Breast epithelium (tissue), 4 donors: Measurements from ENCODE around the gene MCM3. TPM values are rescaled to one million over a fixed set of nuclear protein-coding genes. Genes with fewer than 3 reads are reported as not detected.

Experiments
- DNase-seq, 2 donors: peaks; one replicate each; pipeline ENCODE4 v3.0.0-alpha.2; 2019; ENCODE audit warnings: low spot score in 2 of 2
- H3K27ac ChIP-seq, 2 donors: fragments of 200-600 bp; sonication (generic) in 1 of 2; one replicate each; pipeline ENCODE4 v1.5.1; 2016 to 2019; ENCODE audit warnings: mild to moderate bottlenecking in 1 of 2
- H3K27me3 ChIP-seq, 2 donors: fragments of 200-600 bp; sonication (generic) in 1 of 2; one replicate each; pipeline versions ENCODE4 v1.5.1 to v1.6.0; 2017 to 2019; ENCODE audit warnings: control low read depth in 1 of 2, mild to moderate bottlenecking in 1 of 2
- H3K36me3 ChIP-seq: fragments of 200-600 bp; one replicate; pipeline ENCODE4 v1.5.1; 2019
- H3K4me1 ChIP-seq, 2 donors: fragments of 200-600 bp; sonication (generic); one replicate each; pipeline ENCODE4 v1.5.1; 2016 to 2019; ENCODE audit warnings: control low read depth in 1 of 2
- H3K4me3 ChIP-seq, 3 donors: fragments of 200-600 bp; sonication (generic); 1 replicate in 2 of 3; 2 replicates in 1 of 3; pipeline ENCODE4 v1.5.1; 2016 to 2019; ENCODE audit warnings: mild to moderate bottlenecking in 3 of 3, moderate library complexity in 2 of 3
- H3K9me3 ChIP-seq, 2 donors: fragments of 200-600 bp; sonication (generic) in 1 of 2; one replicate each; pipeline ENCODE4 v1.5.1; 2016 to 2019; ENCODE audit warnings: control low read depth in 1 of 2
- CTCF ChIP-seq, 3 donors: fragments of 450-650 bp; IDR thresholded peaks; one replicate each; pipeline ENCODE4 v1.5.1; 2016 to 2017; ENCODE audit warnings: antibody characterized with exemption in 3 of 3, mild to moderate bottlenecking in 3 of 3, moderate library complexity in 3 of 3
- POLR2A ChIP-seq: fragments of 450-650 bp; IDR thresholded peaks from one replicate; pipeline ENCODE4 v1.6.1; 2016; ENCODE audit warnings: antibody characterized with exemption, mild to moderate bottlenecking, moderate library complexity
- POLR2AphosphoS5 ChIP-seq, 3 donors: sonication (generic); formaldehyde crosslinking; IDR thresholded peaks; one replicate each; pipeline ENCODE4 v1.6.1; 2017; ENCODE audit warnings: antibody characterized with exemption in 3 of 3
- intact Hi-C: fragments of 100-400 bp; cut with DNase I; formaldehyde crosslinking; loops from one replicate; pipeline ENCODE4 v1.15.1; 2023; ENCODE audit warnings: low total_unique reads
- total RNA-seq, 3 donors: library from RNA; depleted of rRNA; stranded (reverse); fragments of >200 nt; gene quantifications; one replicate each; pipeline ENCODE4 v1.1.0, GENCODE V29; 2016

The MCM3 gene
- total RNA-seq, 3 donors from 2014 or later = 31.2 to 44.5 (median 43.3) TPM

- Histone ChIP-seq H3K27me3 (no peaks in the 10 kb centered on the region), H3K4me3 (no peak overlapping the region), H3K36me3 (no peaks in the 10 kb centered on the region), H3K27ac (no peak overlapping the region), H3K4me1 (no peaks in the 10 kb centered on the region), H3K9me3 (no peaks in the 10 kb centered on the region)
- intact Hi-C loops = loop anchor here (2.0 kb wide), 1 partner anchor 17 kb away; no protein-coding TSS in a partner anchor
- TF ChIP-seq CTCF (IDR thresholded peaks at IDR 0.05) (no peak), POLR2AphosphoS5 (IDR thresholded peaks at IDR 0.05) (no peak), POLR2A (no peak)
- no peak for DNase-seq
These were observed 43.7 kb upstream of the MCM3 start for GRCh38 chr6:52328303-52328662.

- Histone ChIP-seq H3K4me1 (no peaks in the 10 kb centered on the region), H3K27me3 (no peaks in the 10 kb centered on the region), H3K36me3 (no peaks in the 10 kb centered on the region), H3K27ac (no peak overlapping the region), H3K4me3 (no peak overlapping the region), H3K9me3 (no peaks in the 10 kb centered on the region)
- intact Hi-C loops = no loop called here
- no peak for DNase-seq
- TF ChIP-seq POLR2AphosphoS5 (IDR thresholded peaks at IDR 0.05) (no peak), CTCF (IDR thresholded peaks at IDR 0.05) (no peak), POLR2A (no peak)
These were observed 42.2 kb upstream of the MCM3 start for GRCh38 chr6:52326540-52327364.

- Histone ChIP-seq H3K36me3 (no peaks in the 10 kb centered on the region), H3K27me3 (no peaks in the 10 kb centered on the region), H3K9me3 (no peaks in the 10 kb centered on the region), H3K27ac (no peak overlapping the region), H3K4me3 (no peak overlapping the region), H3K4me1 (no peaks in the 10 kb centered on the region)
- no peak for DNase-seq
- intact Hi-C loops = no loop called here
- TF ChIP-seq POLR2AphosphoS5 (IDR thresholded peaks at IDR 0.05) = no peak
- TF ChIP-seq POLR2A = no peak
- TF ChIP-seq CTCF (IDR thresholded peaks at IDR 0.05) = no peak
These were observed 41.3 kb upstream of the MCM3 start for GRCh38 chr6:52325695-52326471.

- no peaks in the 10 kb centered on the region for H3K9me3 ChIP-seq
- intact Hi-C loops = no loop called here
- H3K36me3 ChIP-seq = no peaks in the 10 kb centered on the region
- no peak overlapping the region for H3K4me3 ChIP-seq
- no peaks in the 10 kb centered on the region for H3K4me1 ChIP-seq
- H3K27ac ChIP-seq = no peak overlapping the region
- TF ChIP-seq POLR2AphosphoS5 (IDR thresholded peaks at IDR 0.05) (no peak), POLR2A (no peak)
- H3K27me3 ChIP-seq = no peaks in the 10 kb centered on the region
- no peak for DNase-seq
These were observed 39.6 kb upstream of the MCM3 start for GRCh38 chr6:52324189-52324588.

GRCh38 chr6:52317841-52318581 is 33.5 kb upstream of the MCM3 start:
- Histone ChIP-seq H3K36me3 (no peaks in the 10 kb centered on the region), H3K4me3 (no peak overlapping the region), H3K27me3 (no peaks in the 10 kb centered on the region), H3K27ac (no peak overlapping the region), H3K9me3 (no peaks in the 10 kb centered on the region), H3K4me1 (no peaks in the 10 kb centered on the region)
- no peak for DNase-seq
- intact Hi-C loops = no loop called here
- TF ChIP-seq CTCF (IDR thresholded peaks at IDR 0.05) = no peak
